Ascending aorta (tissue), 2 donors: ENCODE measurements around the gene MIPOL1. TPM values are rescaled to one million over a fixed set of nuclear protein-coding genes. Genes with fewer than 3 reads are reported as not detected.
"Not testable (repeated sequence)": the region's sequence is repeated elsewhere in the genome, so short reads cannot be mapped to it uniquely, and the experiment has no call there.

Experiments used
- DNase-seq, 2 donors: peaks; one replicate each; pipeline ENCODE4 v3.0.0-alpha.2; 2019; ENCODE audit warnings: low spot score in 2 of 2
- H3K27ac ChIP-seq, 2 donors: fragments of 200-600 bp; sonication (generic); one replicate each; pipeline ENCODE4 v1.5.1; 2016 to 2017; ENCODE audit warnings: mild to moderate bottlenecking in 1 of 2
- H3K27me3 ChIP-seq: fragments of 200-600 bp; sonication (generic); one replicate; pipeline ENCODE4 v1.5.1; 2017
- H3K36me3 ChIP-seq, 2 donors: fragments of 200-600 bp; sonication (generic); one replicate each; pipeline ENCODE4 v1.5.1; 2016
- H3K4me1 ChIP-seq, 2 donors: fragments of 200-600 bp; sonication (generic); one replicate each; pipeline ENCODE4 v1.5.1; 2016 to 2017; ENCODE audit warnings: mild to moderate bottlenecking in 1 of 2
- H3K4me3 ChIP-seq, 2 donors: fragments of 200-600 bp; sonication (generic); one replicate each; pipeline ENCODE4 v1.5.1; 2016 to 2017; ENCODE audit warnings: mild to moderate bottlenecking in 1 of 2
- H3K9me3 ChIP-seq, 2 donors: fragments of 200-600 bp; sonication (generic); one replicate each; pipeline ENCODE4 v1.5.1; 2016
- CTCF ChIP-seq, 3 experiments: fragments of 200-600 bp in 2 of 3; fragments of 450-650 bp in 1 of 3; sonication (generic) in 2 of 3; IDR thresholded peaks; one replicate each; pipeline ENCODE4 v1.5.1; 2016 to 2019; ENCODE audit warnings: antibody characterized with exemption in 3 of 3, mild to moderate bottlenecking in 1 of 3, moderate library complexity in 1 of 3
- intact Hi-C: fragments of 100-400 bp; cut with DNase I; formaldehyde crosslinking; loops from one replicate; pipeline ENCODE4 v1.15.1; 2023
- total RNA-seq: library from RNA; depleted of rRNA; stranded (reverse); fragments of >200 nt; gene quantifications from one replicate; pipeline ENCODE4 v1.1.0, GENCODE V29; 2016

Gene MIPOL1
- total RNA-seq, 1 donor from 2014 or later = 8.6 TPM

- intact Hi-C loops = no loop called here
- no peaks in the 10 kb centered on the region for H3K4me1 ChIP-seq
- TF ChIP-seq CTCF (IDR thresholded peaks at IDR 0.05) = no peak
- no peaks in the 10 kb centered on the region for H3K9me3 ChIP-seq
- H3K4me3 ChIP-seq = no peak overlapping the region
- H3K36me3 ChIP-seq = no peaks in the 10 kb centered on the region
- no peaks in the 10 kb centered on the region for H3K27me3 ChIP-seq
- no peak for DNase-seq
- H3K27ac ChIP-seq = no peak overlapping the region
These were observed 16.3 kb upstream of the MIPOL1 start for GRCh38 chr14:37181441-37181840.

GRCh38 chr14:37184520-37184919 lies 13.2 kb upstream of the MIPOL1 start:
- DNase-seq, H3K36me3 ChIP-seq, H3K4me1 ChIP-seq, intact Hi-C loops, H3K4me3 ChIP-seq, H3K9me3 ChIP-seq, H3K27me3 ChIP-seq, H3K27ac ChIP-seq: not testable (repeated sequence)

- DNase-seq = no peak
- Histone ChIP-seq H3K27ac (no peak overlapping the region), H3K4me3 (no peak overlapping the region), H3K27me3 (no peaks in the 10 kb centered on the region), H3K9me3 (no peaks in the 10 kb centered on the region), H3K4me1 (no peaks in the 10 kb centered on the region), H3K36me3 (no peaks in the 10 kb centered on the region)
- TF ChIP-seq CTCF (IDR thresholded peaks at IDR 0.05) = no peak
- intact Hi-C loops = no loop called here
These were observed 12.1 kb upstream of the MIPOL1 start for GRCh38 chr14:37185670-37186069.

- H3K4me1 ChIP-seq = no peaks in the 10 kb centered on the region
- no peaks in the 10 kb centered on the region for H3K9me3 ChIP-seq
- H3K27ac ChIP-seq = no peak overlapping the region
- H3K4me3 ChIP-seq = no peak overlapping the region
- TF ChIP-seq CTCF (IDR thresholded peaks at IDR 0.05) = no peak
- no peaks in the 10 kb centered on the region for H3K27me3 ChIP-seq
- no peaks in the 10 kb centered on the region for H3K36me3 ChIP-seq
- no peak for DNase-seq
- intact Hi-C loops = no loop called here
These were observed 10.9 kb upstream of the MIPOL1 start for GRCh38 chr14:37186865-37187264.

- intact Hi-C loops = no loop called here
- Histone ChIP-seq H3K36me3 (no peaks in the 10 kb centered on the region), H3K27me3 (no peaks in the 10 kb centered on the region), H3K9me3 (no peaks in the 10 kb centered on the region), H3K27ac (no peak overlapping the region), H3K4me3 (no peak overlapping the region), H3K4me1 (no peaks in the 10 kb centered on the region)
- TF ChIP-seq CTCF (IDR thresholded peaks at IDR 0.05) = no peak
- no peak for DNase-seq
These were observed 10.4 kb upstream of the MIPOL1 start for GRCh38 chr14:37187294-37187693.

GRCh38 chr14:37187840-37188577 lies 9.7 kb upstream of the MIPOL1 start:
- H3K27ac ChIP-seq, H3K27me3 ChIP-seq, DNase-seq, H3K4me3 ChIP-seq, H3K9me3 ChIP-seq, intact Hi-C loops, H3K36me3 ChIP-seq, H3K4me1 ChIP-seq: not testable (repeated sequence)

- H3K27ac ChIP-seq, DNase-seq, H3K9me3 ChIP-seq: not testable (repeated sequence)
These were observed 8.0 kb upstream of the MIPOL1 start for GRCh38 chr14:37189733-37190132.

More at GRCh38 chr14:37189733-37190132, 8.0 kb upstream of the MIPOL1 start:
- H3K27me3 ChIP-seq, H3K4me1 ChIP-seq, H3K36me3 ChIP-seq, intact Hi-C loops, H3K4me3 ChIP-seq: not testable (repeated sequence)
